Measurements from ENCODE around the gene UBR3. TPM values are rescaled to one million over a fixed set of nuclear protein-coding genes. Genes with fewer than 3 reads are reported as not detected.

The UBR3 gene
- total and polyA plus RNA-seq, 2 of the 4 experiments (the other 2 are of a cell fraction): 10.0 to 33.9 TPM

- no peak overlapping the region for H3K4me3 ChIP-seq (ENCODE audit: insufficient read depth, low read depth, low read length)
- no peak overlapping the region for H2BK20ac ChIP-seq (ENCODE audit: low read depth, low read length)
- H3K56ac ChIP-seq (ENCODE audit: extremely low read depth, insufficient read depth, low read length): no peak overlapping the region
- H3K27ac ChIP-seq (ENCODE audit: insufficient read depth, low read length): no peak overlapping the region
- intact Hi-C loops (cut with micrococcal nuclease): no loop called here
- no peak overlapping the region for H2BK5ac ChIP-seq (ENCODE audit: low read depth, low read length, poor library complexity, severe bottlenecking)
- H4K91ac ChIP-seq (ENCODE audit: insufficient read depth, low read depth, low read length): no peak overlapping the region
- in situ Hi-C loops (cut with MboI; ENCODE audit: low sequenced_read_pairs): no loop called here
- ChIA-PET CTCF (no interaction called here), POLR2A (ENCODE audit: unreplicated experiment) (no interaction called here)
- no peak overlapping the region for H3K4ac ChIP-seq (ENCODE audit: low read depth, low read length)
- no peak overlapping the region for H3K4me2 ChIP-seq (ENCODE audit: low read depth, low read length)
- dilution Hi-C loops (cut with HindIII; ENCODE audit: low sequenced_read_pairs, unreplicated experiment): no loop called here
- H3K14ac ChIP-seq (replicated peaks; ENCODE audit: low read depth, low read length): no peak overlapping the region
- no peak overlapping the region for H3K9ac ChIP-seq (ENCODE audit: low read depth, low read length)
- H2AK5ac ChIP-seq (ENCODE audit: low read depth, low read length): no peak overlapping the region
- H4K5ac ChIP-seq (ENCODE audit: low read depth, low read length): no peak overlapping the region
- no peak overlapping the region for H2AFZ ChIP-seq (replicated peaks; ENCODE audit: low read length, poor library complexity)
- TF ChIP-seq CEBPB (IDR thresholded peaks at IDR 0.05; ENCODE audit: low read depth, low read length) (no peak), USF2 (IDR thresholded peaks at IDR 0.05; ENCODE audit: low read depth, low read length) (no peak)
- no peak overlapping the region for H2BK120ac ChIP-seq (ENCODE audit: low read depth, low read length)
- H3K36me3 ChIP-seq (ENCODE audit: control insufficient read depth, insufficient read depth, low read length): 0 out of 2 replicates have a peak, but pooled peaks cover 2% of the 10 kb centered on the region
- no peaks in the 10 kb centered on the region for H3K9me3 ChIP-seq (ENCODE audit: control insufficient read depth, insufficient read depth, low read length)
- no peak overlapping the region for H3K23ac ChIP-seq (ENCODE audit: low read depth, low read length)
- H3K18ac ChIP-seq (ENCODE audit: low read depth, low read length): no peak overlapping the region
- H3K79me1 ChIP-seq (ENCODE audit: low read depth in 1 of 2, low read length in 2 of 2): peaks cover 0 to 6% of the 10 kb centered on the region in 2 experiments; a peak in 2 of 4 replicates
- H4K8ac ChIP-seq (ENCODE audit: low read depth in 2 of 2, low read length in 2 of 2): no peak overlapping the region
- DNase-seq (no peak), ATAC-seq (ENCODE audit: low read depth) (no peak)
- H3K4me1 ChIP-seq (ENCODE audit: control insufficient read depth, insufficient read depth, low read length): no peaks in the 10 kb centered on the region
- no TSS peak for BruUV-seq (replicated peaks)
- no peak overlapping the region for H2BK15ac ChIP-seq (ENCODE audit: low read depth, low read length)
- H2AK9ac ChIP-seq (replicated peaks; ENCODE audit: low read depth, low read length, poor library complexity): no peak overlapping the region
- H4K20me1 ChIP-seq (ENCODE audit: insufficient read depth, low read length): no peaks in the 10 kb centered on the region
- no peaks in the 10 kb centered on the region for H3K27me3 ChIP-seq (ENCODE audit: control insufficient read depth, insufficient read depth, low read length)
- no peaks in the 10 kb centered on the region for H3K9me1 ChIP-seq (ENCODE audit: insufficient read depth, low read length)
Measured at GRCh38 chr2:170029551-170029950, 202.3 kb downstream of the UBR3 start.
